HG02970 (cell line): ENCODE results near the gene IFT88.
"Not testable (repeated sequence)": the region's sequence is repeated elsewhere in the genome, so short reads cannot be mapped to it uniquely, and the experiment has no call there.

Experiments
- ATAC-seq: cut with Tn5 transposase; IDR thresholded peaks from one replicate; pipeline ENCODE4 v1.9.1; 2021; ENCODE audit warnings: mild to moderate bottlenecking, moderate library complexity, moderate number of reproducible peaks; ENCODE audit not compliant: unreplicated experiment, low FRiP score

Gene IFT88

GRCh38 chr13:20681481-20681880 is 114.5 kb downstream of the IFT88 start:
- ATAC-seq: not testable (repeated sequence)

- ATAC-seq: no peak
These were observed 115.1 kb downstream of the IFT88 start for GRCh38 chr13:20682061-20682460.

- ATAC-seq: no peak
These were observed 117.1 kb downstream of the IFT88 start for GRCh38 chr13:20684041-20684440.

- ATAC-seq: no peak
These were observed 117.6 kb downstream of the IFT88 start for GRCh38 chr13:20684546-20684945.

GRCh38 chr13:20685092-20685491 is 118.1 kb downstream of the IFT88 start:
- no peak for ATAC-seq

- ATAC-seq: no peak
These were observed 119.2 kb downstream of the IFT88 start for GRCh38 chr13:20686167-20686566.

- ATAC-seq: no peak
These were observed 120.1 kb downstream of the IFT88 start for GRCh38 chr13:20686863-20687579.

GRCh38 chr13:20689291-20689690 is 122.3 kb downstream of the IFT88 start:
- no peak for ATAC-seq

- no peak for ATAC-seq
These were observed 124.7 kb downstream of the IFT88 start for GRCh38 chr13:20691616-20692015.

- no peak for ATAC-seq
These were observed 129.1 kb downstream of the IFT88 start for GRCh38 chr13:20696073-20696472.

- ATAC-seq: no peak
These were observed 132.8 kb downstream of the IFT88 start for GRCh38 chr13:20699715-20700114.

GRCh38 chr13:20700288-20700687 is 133.3 kb downstream of the IFT88 start:
- ATAC-seq: no peak

GRCh38 chr13:20701461-20701860 is 134.5 kb downstream of the IFT88 start:
- no peak for ATAC-seq

GRCh38 chr13:20702530-20702914 is 135.6 kb downstream of the IFT88 start:
- ATAC-seq: no peak

- ATAC-seq: peak; percentile 12
These were observed 136.2 kb downstream of the IFT88 start, which contains the start of gene IL17D for GRCh38 chr13:20702915-20703779. IL17D (plus strand) TSS chr13:20703699; CDS start chr13:20704002, 303 bp downstream.

GRCh38 chr13:20703780-20704458 is 137.0 kb downstream of the IFT88 start:
- ATAC-seq: peak; percentile 86

GRCh38 chr13:20704459-20705069 is 137.6 kb downstream of the IFT88 start:
- ATAC-seq: no peak

GRCh38 chr13:20706661-20707060 is 139.7 kb downstream of the IFT88 start:
- ATAC-seq: no peak

GRCh38 chr13:20708216-20708615 is 141.3 kb downstream of the IFT88 start:
- no peak for ATAC-seq

GRCh38 chr13:20709369-20709768 is 142.4 kb downstream of the IFT88 start:
- no peak for ATAC-seq

- ATAC-seq: no peak
These were observed 142.8 kb downstream of the IFT88 start for GRCh38 chr13:20709782-20710181.
